ENCODE data around the gene ZC3H7B.

The ZC3H7B gene

GRCh38 chr22:41345807-41346335, 44.5 kb downstream of the ZC3H7B start:
- Histone ChIP-seq H3K27ac (ENCODE audit: low read length) (no peak overlapping the region), H3K36me3 (ENCODE audit: control insufficient read depth in 2 of 2, insufficient read depth in 2 of 2, low read length in 2 of 2) (peaks cover 65 to 67% of the 10 kb centered on the region in 2 donors), H3K9ac (ENCODE audit: low read length in 2 of 2) (no peak overlapping the region), H3K27me3 (ENCODE audit: control insufficient read depth in 1 of 2, insufficient read depth in 2 of 2, low read length in 2 of 2) (no peaks in the 10 kb centered on the region), H3K4me3 (ENCODE audit: low read length in 2 of 2) (no peak overlapping the region), H3K9me3 (ENCODE audit: control insufficient read depth in 2 of 2, low read length in 2 of 2) (no peaks in the 10 kb centered on the region), H3K4me1 (ENCODE audit: control insufficient read depth, insufficient read depth, low read length) (no peaks in the 10 kb centered on the region)

- Histone ChIP-seq H3K4me1 (ENCODE audit: control insufficient read depth, insufficient read depth, low read length) (no peaks in the 10 kb centered on the region), H3K9ac (ENCODE audit: low read length in 2 of 2) (no peak overlapping the region), H3K27me3 (ENCODE audit: control insufficient read depth in 1 of 2, insufficient read depth in 2 of 2, low read length in 2 of 2) (no peaks in the 10 kb centered on the region), H3K27ac (ENCODE audit: low read length) (no peak overlapping the region), H3K36me3 (ENCODE audit: control insufficient read depth in 2 of 2, insufficient read depth in 2 of 2, low read length in 2 of 2) (peaks cover 70 to 71% of the 10 kb centered on the region in 2 donors), H3K9me3 (ENCODE audit: control insufficient read depth in 2 of 2, low read length in 2 of 2) (no peaks in the 10 kb centered on the region), H3K4me3 (ENCODE audit: low read length in 2 of 2) (no peak overlapping the region)
Observed at GRCh38 chr22:41347066-41347859, 45.9 kb downstream of the ZC3H7B start.

GRCh38 chr22:41348964-41349484, 47.7 kb downstream of the ZC3H7B start:
- H3K9ac ChIP-seq (ENCODE audit: low read length in 2 of 2) = no peak overlapping the region
- H3K9me3 ChIP-seq (ENCODE audit: control insufficient read depth in 2 of 2, low read length in 2 of 2) = no peaks in the 10 kb centered on the region
- no peak overlapping the region for H3K27ac ChIP-seq (ENCODE audit: low read length)
- H3K4me1 ChIP-seq (ENCODE audit: control insufficient read depth, insufficient read depth, low read length) = no peaks in the 10 kb centered on the region
- no peak overlapping the region for H3K4me3 ChIP-seq (ENCODE audit: low read length in 2 of 2)
- H3K27me3 ChIP-seq (ENCODE audit: control insufficient read depth in 1 of 2, insufficient read depth in 2 of 2, low read length in 2 of 2) = no peaks in the 10 kb centered on the region
- H3K36me3 ChIP-seq (ENCODE audit: control insufficient read depth in 2 of 2, insufficient read depth in 2 of 2, low read length in 2 of 2) = peaks cover 67 to 71% of the 10 kb centered on the region in 2 donors

GRCh38 chr22:41350087-41350486, 48.8 kb downstream of the ZC3H7B start:
- no peak overlapping the region for H3K27ac ChIP-seq (ENCODE audit: low read length)
- no peak overlapping the region for H3K9ac ChIP-seq (ENCODE audit: low read length in 2 of 2)
- H3K27me3 ChIP-seq (ENCODE audit: control insufficient read depth in 1 of 2, insufficient read depth in 2 of 2, low read length in 2 of 2) = no peaks in the 10 kb centered on the region
- H3K4me3 ChIP-seq (ENCODE audit: low read length in 2 of 2) = no peak overlapping the region
- H3K9me3 ChIP-seq (ENCODE audit: control insufficient read depth in 2 of 2, low read length in 2 of 2) = no peaks in the 10 kb centered on the region
- peaks cover 62 to 68% of the 10 kb centered on the region in 2 donors for H3K36me3 ChIP-seq (ENCODE audit: control insufficient read depth in 2 of 2, insufficient read depth in 2 of 2, low read length in 2 of 2)
- H3K4me1 ChIP-seq (ENCODE audit: control insufficient read depth, insufficient read depth, low read length) = no peaks in the 10 kb centered on the region

GRCh38 chr22:41351011-41351410, 49.7 kb downstream of the ZC3H7B start:
- Histone ChIP-seq H3K9ac (ENCODE audit: low read length in 2 of 2) (no peak overlapping the region), H3K36me3 (ENCODE audit: control insufficient read depth in 2 of 2, insufficient read depth in 2 of 2, low read length in 2 of 2) (peaks cover 65 to 68% of the 10 kb centered on the region in 2 donors), H3K9me3 (ENCODE audit: control insufficient read depth in 2 of 2, low read length in 2 of 2) (no peaks in the 10 kb centered on the region), H3K4me1 (ENCODE audit: control insufficient read depth, insufficient read depth, low read length) (no peaks in the 10 kb centered on the region), H3K4me3 (ENCODE audit: low read length in 2 of 2) (no peak overlapping the region), H3K27me3 (ENCODE audit: control insufficient read depth in 1 of 2, insufficient read depth in 2 of 2, low read length in 2 of 2) (no peaks in the 10 kb centered on the region), H3K27ac (ENCODE audit: low read length) (no peak overlapping the region)

GRCh38 chr22:41352058-41352457, 50.7 kb downstream of the ZC3H7B start:
- Histone ChIP-seq H3K27me3 (ENCODE audit: control insufficient read depth in 1 of 2, insufficient read depth in 2 of 2, low read length in 2 of 2) (no peaks in the 10 kb centered on the region), H3K27ac (ENCODE audit: low read length) (no peak overlapping the region), H3K4me3 (ENCODE audit: low read length in 2 of 2) (no peak overlapping the region), H3K4me1 (ENCODE audit: control insufficient read depth, insufficient read depth, low read length) (no peaks in the 10 kb centered on the region), H3K9me3 (ENCODE audit: control insufficient read depth in 2 of 2, low read length in 2 of 2) (no peaks in the 10 kb centered on the region), H3K36me3 (ENCODE audit: control insufficient read depth in 2 of 2, insufficient read depth in 2 of 2, low read length in 2 of 2) (peaks cover 63 to 72% of the 10 kb centered on the region in 2 donors), H3K9ac (ENCODE audit: low read length in 2 of 2) (no peak overlapping the region)

GRCh38 chr22:41353862-41354575, 52.7 kb downstream of the ZC3H7B start:
- H3K36me3 ChIP-seq (ENCODE audit: control insufficient read depth in 2 of 2, insufficient read depth in 2 of 2, low read length in 2 of 2) = peaks cover 50 to 61% of the 10 kb centered on the region in 2 donors

GRCh38 chr22:41354979-41355378, 53.7 kb downstream of the ZC3H7B start:
- no peaks in the 10 kb centered on the region for H3K4me1 ChIP-seq (ENCODE audit: control insufficient read depth, insufficient read depth, low read length)
- peaks cover 42 to 54% of the 10 kb centered on the region in 2 donors for H3K36me3 ChIP-seq (ENCODE audit: control insufficient read depth in 2 of 2, insufficient read depth in 2 of 2, low read length in 2 of 2)
- H3K4me3 ChIP-seq (ENCODE audit: low read length in 2 of 2) = no peak overlapping the region
- H3K27ac ChIP-seq (ENCODE audit: low read length) = no peak overlapping the region
- H3K9me3 ChIP-seq (ENCODE audit: control insufficient read depth in 2 of 2, low read length in 2 of 2) = no peaks in the 10 kb centered on the region
- H3K9ac ChIP-seq (ENCODE audit: low read length in 2 of 2) = no peak overlapping the region
- no peaks in the 10 kb centered on the region for H3K27me3 ChIP-seq (ENCODE audit: control insufficient read depth in 1 of 2, insufficient read depth in 2 of 2, low read length in 2 of 2)

More at GRCh38 chr22:41353862-41354575, 52.7 kb downstream of the ZC3H7B start:
- no peak overlapping the region for H3K27ac ChIP-seq (ENCODE audit: low read length)
- H3K9me3 ChIP-seq (ENCODE audit: control insufficient read depth in 2 of 2, low read length in 2 of 2) = no peaks in the 10 kb centered on the region
- no peaks in the 10 kb centered on the region for H3K27me3 ChIP-seq (ENCODE audit: control insufficient read depth in 1 of 2, insufficient read depth in 2 of 2, low read length in 2 of 2)
- H3K4me3 ChIP-seq (ENCODE audit: low read length in 2 of 2) = no peak overlapping the region
- H3K4me1 ChIP-seq (ENCODE audit: control insufficient read depth, insufficient read depth, low read length) = no peaks in the 10 kb centered on the region
- no peak overlapping the region for H3K9ac ChIP-seq (ENCODE audit: low read length in 2 of 2)

- Histone ChIP-seq H3K27ac (ENCODE audit: low read length) (no peak overlapping the region), H3K27me3 (ENCODE audit: control insufficient read depth in 1 of 2, insufficient read depth in 2 of 2, low read length in 2 of 2) (no peaks in the 10 kb centered on the region), H3K9ac (ENCODE audit: low read length in 2 of 2) (no peak overlapping the region), H3K9me3 (ENCODE audit: control insufficient read depth in 2 of 2, low read length in 2 of 2) (no peaks in the 10 kb centered on the region), H3K4me1 (ENCODE audit: control insufficient read depth, insufficient read depth, low read length) (no peaks in the 10 kb centered on the region), H3K4me3 (ENCODE audit: low read length in 2 of 2) (no peak overlapping the region), H3K36me3 (ENCODE audit: control insufficient read depth in 2 of 2, insufficient read depth in 2 of 2, low read length in 2 of 2) (peaks cover 36 to 46% of the 10 kb centered on the region in 2 donors)
Observed at GRCh38 chr22:41355895-41356294, 54.6 kb downstream of the ZC3H7B start.

- Histone ChIP-seq H3K27ac (ENCODE audit: low read length) (no peak overlapping the region), H3K9ac (ENCODE audit: low read length in 2 of 2) (no peak overlapping the region), H3K9me3 (ENCODE audit: control insufficient read depth in 2 of 2, low read length in 2 of 2) (no peaks in the 10 kb centered on the region), H3K4me1 (ENCODE audit: control insufficient read depth, insufficient read depth, low read length) (no peaks in the 10 kb centered on the region), H3K4me3 (ENCODE audit: low read length in 2 of 2) (no peak overlapping the region), H3K27me3 (ENCODE audit: control insufficient read depth in 1 of 2, insufficient read depth in 2 of 2, low read length in 2 of 2) (no peaks in the 10 kb centered on the region), H3K36me3 (ENCODE audit: control insufficient read depth in 2 of 2, insufficient read depth in 2 of 2, low read length in 2 of 2) (peaks cover 30 to 41% of the 10 kb centered on the region in 2 donors)
Observed at GRCh38 chr22:41356430-41357028, 55.2 kb downstream of the ZC3H7B start.
